KMS-11 (cell line): ENCODE measurements around the gene COPS7A.

Source experiments
- H2AFZ ChIP-seq: fragments of 200-600 bp; sonication (generic); 2 replicates; pipeline ENCODE4 v1.6.1; 2016; ENCODE audit warnings: antibody characterized with exemption, mixed run types, low read depth
- H3K27ac ChIP-seq: fragments of 200-600 bp; sonication (generic); 2 replicates; pipeline ENCODE4 v1.6.1; 2016; ENCODE audit warnings: mild to moderate bottlenecking, mixed run types
- H3K27me3 ChIP-seq: fragments of 200-600 bp; sonication (generic); 2 replicates; pipeline ENCODE4 v1.6.1; 2017; ENCODE audit warnings: mild to moderate bottlenecking, low read depth, mixed run types, moderate library complexity; ENCODE audit not compliant: insufficient read depth
- H3K36me3 ChIP-seq: fragments of 200-600 bp; sonication (generic); 2 replicates; pipeline ENCODE4 v1.6.1; 2017; ENCODE audit warnings: mild to moderate bottlenecking, mixed run types; ENCODE audit not compliant: insufficient read depth
- H3K4me1 ChIP-seq: fragments of 200-600 bp; sonication (generic); 2 replicates; pipeline ENCODE4 v1.6.1; 2016; ENCODE audit warnings: mild to moderate bottlenecking, low read depth, mixed run types; ENCODE audit not compliant: poor library complexity, severe bottlenecking
- H3K4me2 ChIP-seq: fragments of 200-600 bp; sonication (generic); 2 replicates; pipeline ENCODE4 v1.7.0; 2016; ENCODE audit warnings: mild to moderate bottlenecking, mixed run types
- H3K4me3 ChIP-seq: fragments of 200-600 bp; sonication (generic); IDR thresholded peaks from 2 replicates; pipeline ENCODE4 v1.6.1; 2017; ENCODE audit warnings: low read depth, low read length, mixed read lengths; ENCODE audit not compliant: insufficient read depth
- H3K79me2 ChIP-seq: fragments of 200-600 bp; sonication (generic); 2 replicates; pipeline ENCODE4 v1.6.1; 2016; ENCODE audit warnings: low read depth, mixed run types; ENCODE audit not compliant: insufficient read depth
- H3K9ac ChIP-seq: fragments of 200-600 bp; sonication (generic); 2 replicates; pipeline ENCODE4 v1.6.1; 2016; ENCODE audit warnings: mild to moderate bottlenecking, mixed run types
- H4K20me1 ChIP-seq: fragments of 200-600 bp; sonication (generic); 2 replicates; pipeline ENCODE4 v1.6.1; 2016; ENCODE audit warnings: mild to moderate bottlenecking, mixed run types; ENCODE audit not compliant: insufficient read depth
- TF ChIP-seq, protein P1 (sequence below): fragments of 200-600 bp; sonication (generic); conservative IDR thresholded peaks from 2 replicates; pipeline ENCODE4 v1.6.1; 2017; ENCODE audit warnings: low read depth, mild to moderate bottlenecking, antibody characterized with exemption, low read length, moderate library complexity, mixed read lengths

COPS7A gene

DNA sequence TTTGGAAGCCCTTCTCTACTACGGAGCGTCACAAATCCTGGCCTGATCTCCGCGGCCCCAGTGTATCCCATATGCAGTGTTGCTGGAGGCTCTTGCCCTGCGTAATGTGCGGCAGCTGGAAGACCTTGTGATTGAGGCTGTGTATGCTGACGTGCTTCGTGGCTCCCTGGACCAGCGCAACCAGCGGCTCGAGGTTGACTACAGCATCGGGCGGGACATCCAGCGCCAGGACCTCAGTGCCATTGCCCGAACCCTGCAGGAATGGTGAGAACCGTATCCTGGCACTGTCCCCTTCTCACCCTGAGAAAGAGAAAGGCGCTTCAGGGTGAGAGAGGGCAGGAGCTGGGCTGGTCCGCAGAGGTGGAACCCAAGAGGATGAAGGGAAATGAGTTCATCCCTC is 5.3 kb downstream of the COPS7A start:
- H3K36me3 ChIP-seq: no peaks in the 10 kb centered on the region
- no peaks in the 10 kb centered on the region for H3K27me3 ChIP-seq
- TF ChIP-seq, protein P1, sequence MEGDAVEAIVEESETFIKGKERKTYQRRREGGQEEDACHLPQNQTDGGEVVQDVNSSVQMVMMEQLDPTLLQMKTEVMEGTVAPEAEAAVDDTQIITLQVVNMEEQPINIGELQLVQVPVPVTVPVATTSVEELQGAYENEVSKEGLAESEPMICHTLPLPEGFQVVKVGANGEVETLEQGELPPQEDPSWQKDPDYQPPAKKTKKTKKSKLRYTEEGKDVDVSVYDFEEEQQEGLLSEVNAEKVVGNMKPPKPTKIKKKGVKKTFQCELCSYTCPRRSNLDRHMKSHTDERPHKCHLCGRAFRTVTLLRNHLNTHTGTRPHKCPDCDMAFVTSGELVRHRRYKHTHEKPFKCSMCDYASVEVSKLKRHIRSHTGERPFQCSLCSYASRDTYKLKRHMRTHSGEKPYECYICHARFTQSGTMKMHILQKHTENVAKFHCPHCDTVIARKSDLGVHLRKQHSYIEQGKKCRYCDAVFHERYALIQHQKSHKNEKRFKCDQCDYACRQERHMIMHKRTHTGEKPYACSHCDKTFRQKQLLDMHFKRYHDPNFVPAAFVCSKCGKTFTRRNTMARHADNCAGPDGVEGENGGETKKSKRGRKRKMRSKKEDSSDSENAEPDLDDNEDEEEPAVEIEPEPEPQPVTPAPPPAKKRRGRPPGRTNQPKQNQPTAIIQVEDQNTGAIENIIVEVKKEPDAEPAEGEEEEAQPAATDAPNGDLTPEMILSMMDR: no peak

DNA sequence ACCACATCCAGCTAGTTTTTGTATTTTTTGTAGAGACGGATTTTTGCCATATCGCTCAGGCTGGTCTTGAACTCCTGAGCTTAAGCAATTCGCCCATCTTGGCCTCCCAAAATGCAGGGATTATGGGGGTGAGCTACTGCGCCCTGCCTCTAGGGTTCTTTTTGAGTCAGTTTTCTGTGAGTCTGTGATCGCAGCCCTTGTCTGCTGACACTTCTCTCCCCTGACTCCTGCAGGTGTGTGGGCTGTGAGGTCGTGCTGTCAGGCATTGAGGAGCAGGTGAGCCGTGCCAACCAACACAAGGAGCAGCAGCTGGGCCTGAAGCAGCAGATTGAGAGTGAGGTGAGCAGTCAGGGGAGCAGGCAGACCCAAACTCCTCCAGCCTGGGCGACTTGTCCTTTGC is 6.3 kb downstream of the COPS7A start:
- H3K36me3 ChIP-seq: no peaks in the 10 kb centered on the region

More for the DNA sequence above, 5.3 kb downstream of the COPS7A start:
- no peak overlapping the region for H3K9ac ChIP-seq
- H3K4me1 ChIP-seq: peaks cover 10% of the 10 kb centered on the region
- no peak overlapping the region for H2AFZ ChIP-seq
- H3K4me2 ChIP-seq: no peak overlapping the region
- no peak overlapping the region for H3K27ac ChIP-seq
- no peaks in the 10 kb centered on the region for H3K79me2 ChIP-seq
- no peaks in the 10 kb centered on the region for H4K20me1 ChIP-seq
- H3K4me3 ChIP-seq: no peak overlapping the region

DNA sequence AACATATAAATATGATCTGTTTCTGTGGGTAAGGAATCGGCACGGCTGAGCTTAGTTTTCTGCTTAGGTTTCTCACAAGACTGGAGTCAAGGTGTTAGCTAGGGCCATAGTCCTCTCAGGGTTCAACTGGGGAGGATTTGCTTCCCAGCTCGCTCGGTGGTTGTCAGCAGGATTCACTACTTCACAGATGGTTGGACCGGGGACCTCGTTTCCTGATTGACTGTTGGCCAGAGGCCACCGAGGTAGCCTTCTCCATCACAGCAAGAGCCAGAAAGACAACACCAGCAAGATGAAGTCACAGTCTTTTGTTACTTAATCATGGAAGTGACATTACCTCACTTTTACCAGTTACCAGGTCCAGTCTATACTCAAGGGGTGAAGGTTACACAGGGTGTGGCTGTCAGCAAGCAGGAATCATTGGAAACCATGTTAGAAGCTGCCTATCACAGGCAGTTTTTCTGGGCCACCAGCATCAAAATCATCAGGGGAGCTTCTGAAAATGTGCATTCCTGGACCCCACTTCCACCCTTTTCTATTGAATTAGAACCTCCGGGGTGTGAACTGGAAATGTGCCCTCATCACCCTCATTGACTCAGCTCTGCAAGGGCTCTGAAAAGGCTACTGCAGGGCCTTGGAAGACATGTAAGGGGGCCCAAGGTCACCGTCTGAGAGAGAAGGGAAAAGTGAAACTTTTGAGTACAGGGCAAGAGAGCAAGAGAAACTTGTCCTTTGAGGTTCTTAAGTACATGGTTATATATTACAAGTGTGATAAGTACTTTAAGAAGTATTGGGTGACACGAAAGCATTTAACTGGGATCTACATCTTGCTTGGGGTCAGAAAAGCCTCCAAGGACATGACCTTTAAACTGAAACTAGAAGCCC is 10.9 kb downstream of the COPS7A start:
- no peak overlapping the region for H3K4me3 ChIP-seq
- H3K79me2 ChIP-seq: no peaks in the 10 kb centered on the region
- no peak overlapping the region for H3K9ac ChIP-seq
- peaks cover 6% of the 10 kb centered on the region for H3K4me1 ChIP-seq
- no peaks in the 10 kb centered on the region for H4K20me1 ChIP-seq
- no peak overlapping the region for H3K4me2 ChIP-seq
- no peaks in the 10 kb centered on the region for H3K27me3 ChIP-seq
- H3K36me3 ChIP-seq: no peaks in the 10 kb centered on the region
- H2AFZ ChIP-seq: no peak overlapping the region
- no peak overlapping the region for H3K27ac ChIP-seq
- TF ChIP-seq, protein P1: no peak

More for the DNA sequence above, 6.3 kb downstream of the COPS7A start:
- TF ChIP-seq, protein P1: no peak
- H3K4me1 ChIP-seq: peaks cover 1% of the 10 kb centered on the region
- no peak overlapping the region for H3K9ac ChIP-seq
- H4K20me1 ChIP-seq: no peaks in the 10 kb centered on the region
- no peaks in the 10 kb centered on the region for H3K27me3 ChIP-seq
- no peak overlapping the region for H3K4me2 ChIP-seq
- H3K4me3 ChIP-seq: no peak overlapping the region
- no peak overlapping the region for H3K27ac ChIP-seq
- H2AFZ ChIP-seq: no peak overlapping the region
- H3K79me2 ChIP-seq: no peaks in the 10 kb centered on the region

DNA sequence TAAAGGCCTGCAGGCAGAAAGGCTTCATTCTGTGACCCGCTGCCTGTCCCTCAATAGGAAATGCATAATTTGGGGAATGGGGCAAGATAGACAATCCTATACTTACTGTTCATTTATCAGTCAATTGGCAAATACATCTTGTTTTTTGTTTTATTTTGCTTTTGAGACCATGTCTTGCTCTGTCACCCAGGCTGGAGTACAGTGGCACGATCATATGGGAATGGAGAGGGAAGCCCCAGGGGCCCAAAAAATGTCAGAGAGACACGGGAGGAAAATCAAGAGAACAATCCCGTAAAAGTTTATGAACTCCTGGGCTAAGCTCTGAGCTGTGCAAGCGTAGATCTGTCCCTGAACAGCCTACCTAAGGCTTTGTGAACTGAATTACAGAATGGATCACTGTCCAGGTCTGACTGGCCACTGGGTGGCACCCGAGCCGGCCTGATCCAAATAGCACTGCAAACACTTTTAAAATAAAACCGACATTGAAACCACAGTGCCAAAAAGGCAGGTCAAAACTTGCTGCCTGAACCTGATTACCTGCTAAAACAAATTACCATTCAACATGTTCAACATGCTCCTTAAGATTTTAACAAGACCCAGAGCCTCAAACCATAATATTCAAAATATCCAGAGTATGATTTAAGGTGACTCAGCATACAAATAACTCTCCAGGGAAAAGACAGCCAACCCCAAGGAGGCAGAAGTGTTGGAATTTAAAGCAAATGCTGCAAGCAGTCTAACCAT is 11.8 kb downstream of the COPS7A start:
- no peak overlapping the region for H3K4me3 ChIP-seq
- H3K27ac ChIP-seq: no peak overlapping the region
- H3K27me3 ChIP-seq: no peaks in the 10 kb centered on the region
- H3K36me3 ChIP-seq: no peaks in the 10 kb centered on the region
- H3K79me2 ChIP-seq: no peaks in the 10 kb centered on the region
- H4K20me1 ChIP-seq: no peaks in the 10 kb centered on the region
- H2AFZ ChIP-seq: no peak overlapping the region
- H3K4me2 ChIP-seq: no peak overlapping the region
- TF ChIP-seq, protein P1: peak; percentile 38; the same call in 1 of the 2 replicates
- H3K9ac ChIP-seq: no peak overlapping the region
- peaks cover 6% of the 10 kb centered on the region for H3K4me1 ChIP-seq
